GM20000 (cell line): Measurements from ENCODE around the gene PSMA5.

Experiments
- DNase-seq: peaks from one replicate; pipeline ENCODE4 v3.0.0; 2012; ENCODE audit warnings: low spot score
- TF ChIP-seq, protein P1 (sequence below): IDR thresholded peaks from 2 replicates; pipeline ENCODE4 v1.5.1; 2012; ENCODE audit warnings: mild to moderate bottlenecking, control low read depth; ENCODE audit errors: extremely low read depth, missing control alignments

The PSMA5 gene

DNA sequence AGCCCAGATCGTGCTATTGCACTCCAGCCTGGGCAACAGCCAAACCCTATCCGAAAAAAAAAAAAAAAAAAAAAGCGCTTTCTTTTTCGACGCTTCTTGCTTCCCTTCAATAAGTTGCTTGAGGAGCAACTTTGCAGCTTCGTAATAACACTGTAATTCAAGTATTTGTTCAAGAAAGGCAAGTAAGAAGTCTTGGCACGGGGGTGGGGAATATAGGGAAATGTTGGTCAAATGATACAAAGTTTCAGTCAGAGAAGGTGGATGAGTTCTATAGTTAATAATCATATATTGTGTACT, 871 bp upstream of the PSMA5 start:
- TF ChIP-seq, protein P1, sequence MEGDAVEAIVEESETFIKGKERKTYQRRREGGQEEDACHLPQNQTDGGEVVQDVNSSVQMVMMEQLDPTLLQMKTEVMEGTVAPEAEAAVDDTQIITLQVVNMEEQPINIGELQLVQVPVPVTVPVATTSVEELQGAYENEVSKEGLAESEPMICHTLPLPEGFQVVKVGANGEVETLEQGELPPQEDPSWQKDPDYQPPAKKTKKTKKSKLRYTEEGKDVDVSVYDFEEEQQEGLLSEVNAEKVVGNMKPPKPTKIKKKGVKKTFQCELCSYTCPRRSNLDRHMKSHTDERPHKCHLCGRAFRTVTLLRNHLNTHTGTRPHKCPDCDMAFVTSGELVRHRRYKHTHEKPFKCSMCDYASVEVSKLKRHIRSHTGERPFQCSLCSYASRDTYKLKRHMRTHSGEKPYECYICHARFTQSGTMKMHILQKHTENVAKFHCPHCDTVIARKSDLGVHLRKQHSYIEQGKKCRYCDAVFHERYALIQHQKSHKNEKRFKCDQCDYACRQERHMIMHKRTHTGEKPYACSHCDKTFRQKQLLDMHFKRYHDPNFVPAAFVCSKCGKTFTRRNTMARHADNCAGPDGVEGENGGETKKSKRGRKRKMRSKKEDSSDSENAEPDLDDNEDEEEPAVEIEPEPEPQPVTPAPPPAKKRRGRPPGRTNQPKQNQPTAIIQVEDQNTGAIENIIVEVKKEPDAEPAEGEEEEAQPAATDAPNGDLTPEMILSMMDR = no peak
- no peak for DNase-seq

DNA sequence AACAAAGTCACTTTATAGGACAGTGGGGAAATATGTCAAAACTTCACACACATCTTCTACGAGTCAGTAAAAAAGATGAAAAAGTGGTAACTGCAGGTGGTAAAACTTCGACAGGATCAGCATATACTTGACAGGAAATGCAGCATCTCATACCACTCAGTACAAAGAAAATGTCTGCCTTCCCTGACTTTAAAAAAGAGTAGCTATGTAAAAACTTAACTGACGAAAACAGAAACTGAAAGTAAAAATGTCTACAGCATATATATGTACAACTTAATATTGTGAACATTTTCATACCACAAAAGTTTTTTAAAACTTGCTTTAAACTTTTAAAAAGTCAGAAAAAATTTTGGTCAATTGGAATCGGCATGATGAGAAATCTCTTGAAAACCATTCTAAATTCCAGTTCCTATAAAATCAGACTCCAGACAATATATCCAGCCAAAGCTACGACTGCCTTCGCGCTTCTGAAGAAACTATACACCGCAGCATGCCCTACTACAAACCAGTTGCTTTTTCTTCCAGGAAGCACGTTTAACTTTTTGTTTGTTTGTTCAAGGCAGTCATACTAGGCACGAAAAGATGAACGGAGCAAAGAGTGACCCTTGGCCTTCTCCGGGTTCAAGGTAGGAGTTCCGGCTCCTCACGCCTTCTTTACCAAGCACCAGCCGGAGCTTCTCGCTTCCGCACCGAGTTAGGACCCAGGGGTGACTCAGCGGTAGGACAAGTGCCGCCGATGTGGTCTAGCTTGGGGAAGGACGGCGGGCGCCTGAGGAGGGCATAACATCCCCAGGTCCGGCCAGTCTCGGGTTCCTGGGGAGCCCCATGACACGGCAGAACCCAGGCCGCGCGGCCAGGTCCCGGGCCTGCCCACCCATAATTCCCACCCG, 612 bp downstream of the PSMA5 start:
- TF ChIP-seq, protein P1 = no peak

DNA sequence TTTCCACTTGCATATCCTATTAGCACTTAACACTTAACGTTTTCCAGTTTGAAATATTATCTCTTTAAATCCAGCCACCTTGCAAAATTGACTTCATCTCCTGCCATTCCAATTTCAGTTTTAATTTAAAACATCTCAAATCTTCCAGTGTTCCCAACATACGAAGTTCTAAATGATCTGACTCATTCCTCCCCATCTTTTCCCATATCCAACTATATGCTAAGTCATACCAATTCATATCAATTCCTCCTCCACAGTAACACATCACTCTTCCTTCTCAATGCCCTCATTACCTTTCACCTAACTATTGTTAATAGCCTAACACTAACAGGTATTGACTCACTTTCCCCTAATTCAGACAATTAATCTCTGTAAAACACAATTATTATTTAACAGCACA, 2.8 kb downstream of the PSMA5 start:
- TF ChIP-seq, protein P1 = no peak
- no peak for DNase-seq

More for the DNA sequence above, 612 bp downstream of the PSMA5 start:
- DNase-seq = peak; percentile 50

DNA sequence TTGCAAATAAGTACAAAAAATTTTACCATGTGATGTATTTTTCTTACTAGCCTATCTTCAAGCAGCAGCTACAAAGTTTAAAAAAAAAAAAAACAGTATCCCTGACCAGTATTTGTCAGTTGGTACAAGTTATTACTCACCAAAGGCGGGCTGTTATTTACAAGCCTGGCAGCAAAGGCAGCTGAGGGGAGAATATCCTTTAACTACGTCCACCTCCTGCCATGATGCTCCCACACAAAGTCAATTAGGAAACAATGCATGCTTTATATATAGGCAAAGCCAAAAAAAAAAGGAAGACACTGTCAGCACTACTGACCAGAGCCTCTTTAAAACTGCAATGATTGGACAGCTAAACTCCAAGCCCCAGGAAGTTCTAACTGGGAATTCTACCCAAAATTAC, 13.7 kb downstream of the PSMA5 start:
- TF ChIP-seq, protein P1 = no peak
- DNase-seq = no peak

DNA sequence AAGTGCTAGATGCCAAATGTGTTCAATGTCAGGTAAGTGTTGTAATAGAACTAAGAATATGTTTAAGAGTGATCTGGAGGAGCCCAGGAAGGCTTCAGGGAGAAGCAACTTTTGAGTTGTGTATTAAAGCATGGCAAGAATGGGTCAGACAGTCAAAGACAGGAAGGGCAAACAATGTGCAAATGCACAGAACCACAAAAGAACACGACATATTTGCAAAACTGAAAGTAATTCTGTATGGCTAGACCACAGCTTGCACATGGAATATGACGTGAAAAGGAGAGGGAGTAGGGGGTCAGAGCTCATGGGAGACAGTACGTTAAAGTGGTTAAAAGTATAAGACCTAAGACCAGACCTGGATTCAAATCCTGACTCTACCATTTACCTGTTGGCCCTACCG, 21.4 kb downstream of the PSMA5 start:
- DNase-seq = no peak
- TF ChIP-seq, protein P1 = no peak

DNA sequence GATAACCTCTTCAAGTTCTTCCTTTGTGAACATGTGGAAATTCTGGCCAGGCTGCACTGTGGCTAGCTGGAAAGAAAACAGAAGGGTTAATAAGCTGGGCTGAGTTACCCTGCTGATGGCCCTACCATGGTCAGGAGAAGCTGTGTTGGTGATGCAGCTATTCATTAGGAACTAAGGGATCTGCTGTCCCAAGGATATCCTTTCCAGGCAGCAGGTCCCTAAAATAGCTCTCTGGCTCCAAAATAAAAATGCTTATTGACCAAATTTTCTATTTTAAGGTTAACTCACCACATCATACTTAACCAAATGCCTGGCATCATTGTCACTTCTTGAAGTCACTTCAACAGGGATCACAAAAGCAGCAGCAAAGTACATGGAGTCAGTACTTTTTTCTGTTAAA, 24.2 kb downstream of the PSMA5 start:
- no peak for DNase-seq
- TF ChIP-seq, protein P1 = no peak

DNA sequence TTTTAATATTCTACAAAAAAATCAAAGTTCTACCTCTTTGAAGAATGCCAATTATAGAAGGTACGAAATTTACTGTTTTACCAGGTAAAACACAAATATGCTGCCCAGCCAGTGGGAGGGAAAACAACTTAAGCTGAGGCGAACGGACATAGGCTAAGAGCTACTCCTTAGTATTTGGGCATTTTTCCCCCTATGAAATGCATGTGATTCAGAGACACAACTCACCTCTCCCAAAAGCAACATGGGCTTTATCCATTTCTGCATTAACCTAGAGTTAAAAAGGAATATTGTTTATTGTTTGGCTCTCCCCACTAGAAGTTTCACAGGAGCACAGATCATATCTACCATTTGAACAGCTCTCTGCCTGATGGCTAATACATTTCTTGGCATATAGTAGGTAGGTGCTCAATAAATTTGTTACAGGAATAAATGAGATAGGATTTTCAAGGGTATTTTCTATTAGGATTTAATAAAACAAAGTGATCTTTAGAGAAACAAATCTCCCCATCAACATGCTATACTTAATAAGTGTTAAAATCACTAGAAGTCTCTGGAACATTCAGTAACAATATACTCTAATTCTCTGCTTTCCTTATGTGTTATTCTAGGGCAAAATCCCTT, 26.1 kb downstream of the PSMA5 start:
- no peak for DNase-seq
- TF ChIP-seq, protein P1 = no peak
